IMR-90 (cell line): Measurements from ENCODE around the gene RTN4RL2. TPM values are rescaled to one million over a fixed set of nuclear protein-coding genes. Genes with fewer than 3 reads are reported as not detected.

Source experiments
- ATAC-seq: fragments of 200-7000 bp; cut with Tn5 transposase; 2 replicates; pipeline ENCODE4 v1.9.1; 2020; ENCODE audit warnings: low read depth, mild to moderate bottlenecking, moderate library complexity
- BruUV-seq: library from RNA; stranded (reverse); fragments of 400-500 nt; replicated peaks from 2 replicates; lab custom pipeline; 2021; lab: Mats Ljungman, UMichigan
- CTCF ChIA-PET: fragments of 300-600 bp; formaldehyde crosslinking; extraction: SDS; loops from one replicate; lab custom pipeline; 2021; ENCODE audit warnings: antibody characterized with exemption; lab: Yijun Ruan, JAX
- POLR2A ChIA-PET: fragments of 300-600 bp; sonication (Branson Sonifier 250); formaldehyde crosslinking; loops from one replicate; lab custom pipeline; 2022; ENCODE audit warnings: antibody characterized with exemption; ENCODE audit not compliant: unreplicated experiment; lab: Charles Lee
- DNase-seq: peaks from one replicate; pipeline ENCODE4 v3.0.0; 2013
- H2AFZ ChIP-seq: replicated peaks from 2 replicates; pipeline ENCODE3; 2013; ENCODE audit warnings: low read length, mild to moderate bottlenecking; ENCODE audit not compliant: poor library complexity
- H2AK5ac ChIP-seq: 2 replicates; pipeline ENCODE4 v1.6.1; 2013; ENCODE audit warnings: low read depth, low read length, inconsistent platforms
- H2AK9ac ChIP-seq: replicated peaks from 2 replicates; pipeline ENCODE3; 2013; ENCODE audit warnings: mild to moderate bottlenecking, low read depth, low read length, moderate library complexity; ENCODE audit not compliant: poor library complexity
- H2BK120ac ChIP-seq: 2 replicates; pipeline ENCODE4 v1.6.1; 2013; ENCODE audit warnings: low read depth, low read length, inconsistent platforms
- H2BK15ac ChIP-seq: 3 replicates; pipeline ENCODE4 v1.6.1; 2013; ENCODE audit warnings: low read depth, low read length, inconsistent platforms
- H2BK20ac ChIP-seq: 2 replicates; pipeline ENCODE4 v1.6.1; 2013; ENCODE audit warnings: low read depth, mild to moderate bottlenecking, inconsistent platforms, low read length, moderate library complexity
- H2BK5ac ChIP-seq: 2 replicates; pipeline ENCODE4 v1.6.1; 2013; ENCODE audit warnings: mild to moderate bottlenecking, low read depth, low read length, inconsistent platforms; ENCODE audit not compliant: poor library complexity, severe bottlenecking
- H3K14ac ChIP-seq: replicated peaks from 2 replicates; pipeline ENCODE4 v1.6.1; 2013; ENCODE audit warnings: low read depth, low read length, inconsistent platforms
- H3K18ac ChIP-seq: 2 replicates; pipeline ENCODE4 v1.6.1; 2013; ENCODE audit warnings: low read depth, low read length, control low read depth
- H3K23ac ChIP-seq: 2 replicates; pipeline ENCODE4 v1.6.1; 2013; ENCODE audit warnings: low read depth, low read length, inconsistent platforms
- H3K27ac ChIP-seq: 2 replicates; pipeline ENCODE4 v1.5.1; 2013; ENCODE audit warnings: mild to moderate bottlenecking, control low read depth, low read length; ENCODE audit not compliant: insufficient read depth
- H3K27me3 ChIP-seq: 2 replicates; pipeline ENCODE4 v1.6.1; 2013; ENCODE audit warnings: low read length; ENCODE audit not compliant: control insufficient read depth, insufficient read depth
- H3K36me3 ChIP-seq: 2 replicates; pipeline ENCODE4 v1.6.1; 2013; ENCODE audit warnings: low read length, mixed read lengths; ENCODE audit not compliant: control insufficient read depth, insufficient read depth
- H3K4ac ChIP-seq: 2 replicates; pipeline ENCODE4 v1.6.1; 2013; ENCODE audit warnings: low read depth, low read length, inconsistent platforms
- H3K4me1 ChIP-seq: 2 replicates; pipeline ENCODE4 v1.6.1; 2013; ENCODE audit warnings: low read length, mixed read lengths; ENCODE audit not compliant: control insufficient read depth, insufficient read depth
- H3K4me2 ChIP-seq: 2 replicates; pipeline ENCODE4 v1.6.1; 2013; ENCODE audit warnings: low read depth, mild to moderate bottlenecking, control low read depth, low read length, moderate library complexity
- H3K4me3 ChIP-seq: 2 replicates; pipeline ENCODE4 v1.5.1; 2013; ENCODE audit warnings: low read depth, mild to moderate bottlenecking, control low read depth, low read length, moderate library complexity; ENCODE audit not compliant: insufficient read depth
- H3K56ac ChIP-seq: 2 replicates; pipeline ENCODE4 v1.6.1; 2013; ENCODE audit warnings: low read length, inconsistent platforms; ENCODE audit not compliant: insufficient read depth; ENCODE audit errors: extremely low read depth
- H3K79me1 ChIP-seq, 2 experiments: 2 replicates each; pipeline ENCODE4 v1.6.1; 2013; ENCODE audit warnings: low read length in 2 of 2, inconsistent platforms in 1 of 2, low read depth in 1 of 2
- H3K9ac ChIP-seq: 2 replicates; pipeline ENCODE4 v1.6.1; 2013; ENCODE audit warnings: low read depth, low read length, control low read depth
- H3K9me1 ChIP-seq: 2 replicates; pipeline ENCODE4 v1.6.1; 2013; ENCODE audit warnings: low read length, inconsistent platforms; ENCODE audit not compliant: insufficient read depth
- H3K9me3 ChIP-seq: 2 replicates; pipeline ENCODE4 v1.6.1; 2013; ENCODE audit warnings: low read length; ENCODE audit not compliant: control insufficient read depth, insufficient read depth
- H4K20me1 ChIP-seq: 2 replicates; pipeline ENCODE4 v1.6.1; 2013; ENCODE audit warnings: low read length, inconsistent platforms; ENCODE audit not compliant: insufficient read depth
- H4K5ac ChIP-seq: 2 replicates; pipeline ENCODE4 v1.6.1; 2013; ENCODE audit warnings: mild to moderate bottlenecking, low read depth, low read length, control low read depth
- H4K8ac ChIP-seq, 2 experiments: 2 replicates each; pipeline ENCODE4 v1.6.1; 2013; ENCODE audit warnings: low read depth in 2 of 2, low read length in 2 of 2, control low read depth in 1 of 2, inconsistent platforms in 1 of 2
- H4K91ac ChIP-seq: 2 replicates; pipeline ENCODE4 v1.6.1; 2013; ENCODE audit warnings: low read depth, low read length, inconsistent platforms; ENCODE audit not compliant: insufficient read depth
- CHD1 ChIP-seq: IDR thresholded peaks from 2 replicates; pipeline ENCODE4 v1.6.1; 2012; ENCODE audit warnings: low read depth, low read length, improper control_type of control experiment
- MAFK ChIP-seq: IDR thresholded peaks from 2 replicates; pipeline ENCODE4 v1.6.1; 2012; ENCODE audit warnings: low read depth, low read length, improper control_type of control experiment
- WGBS, 2 experiments: methylation state at CpG; one replicate each; pipeline versions ENCODE4 v1.1.5 to v1.1.7; 2013; ENCODE audit warnings: missing lambda C conversion rate in 2 of 2; ENCODE audit not compliant: insufficient read length in 1 of 2; ENCODE audit errors: extremely low coverage in 2 of 2; 5-methylcytosine and 5-hydroxymethylcytosine counted together
- dilution Hi-C: fragments of 300-500 bp; cut with HindIII; formaldehyde crosslinking; loops from one replicate; pipeline ENCODE4 v1.14.3; 2018; ENCODE audit warnings: low sequenced_read_pairs; ENCODE audit not compliant: unreplicated experiment
- in situ Hi-C: fragments of 300-500 bp; cut with MboI; formaldehyde crosslinking; loops from 3 replicates; pipeline ENCODE4 v1.14.3; 2019; ENCODE audit warnings: low sequenced_read_pairs, inconsistent platforms, mixed read lengths
- intact Hi-C: fragments of 100-400 bp; cut with micrococcal nuclease; formaldehyde crosslinking; loops from 2 replicates; pipeline ENCODE4 v1.10.0; 2022
- polyA plus RNA-seq, 3 experiments: library from polyadenylated mRNA; depleted of rRNA; stranded (reverse); fragments of >200 nt; gene quantifications; 2 replicates each; pipeline ENCODE4 v1.2.3, GENCODE V29; 2012; ENCODE audit warnings: low replicate concordance in 1 of 3
- total RNA-seq: library from RNA; depleted of rRNA; stranded (reverse); fragments of >200 nt; gene quantifications from 2 replicates; pipeline ENCODE4 v1.2.3, GENCODE V29; 2012

The RTN4RL2 gene
- total and polyA plus RNA-seq, 2 of the 4 experiments (the other 2 are of a cell fraction): 1.5 TPM; not detected in 1

DNA sequence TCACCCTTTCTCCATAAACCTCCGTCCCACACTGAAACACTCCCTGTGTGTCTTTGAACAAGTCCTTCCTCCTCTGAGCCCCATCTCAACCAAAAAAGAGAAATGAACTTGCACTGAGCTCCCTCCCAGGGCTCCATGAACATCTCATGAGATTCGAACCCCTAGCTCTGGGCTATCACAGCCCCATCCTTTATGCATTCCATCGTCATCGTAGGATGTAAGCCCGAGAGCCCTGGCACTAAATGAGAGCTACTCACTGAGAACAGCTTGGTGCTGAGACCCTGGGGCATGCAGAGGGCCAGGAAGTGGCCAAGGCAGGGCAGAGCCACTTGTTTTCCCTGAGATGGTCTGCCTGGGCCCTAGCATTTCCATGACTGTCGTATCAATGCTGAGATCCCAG lies 20.5 kb upstream of the RTN4RL2 start:
- peaks cover 6% of the 10 kb centered on the region for H3K4me1 ChIP-seq
- no peaks in the 10 kb centered on the region for H3K27me3 ChIP-seq
- no peak for ATAC-seq
- no peak overlapping the region for H2AK9ac ChIP-seq
- dilution Hi-C loops (no loop called here), in situ Hi-C loops (no loop called here), intact Hi-C loops (no loop called here)
- H4K8ac ChIP-seq: no peak overlapping the region
- H2BK120ac ChIP-seq: no peak overlapping the region
- BruUV-seq: no TSS peak
- ChIA-PET CTCF (no interaction called here), POLR2A (no interaction called here)
- no peak overlapping the region for H2BK20ac ChIP-seq
- no peak overlapping the region for H3K4me3 ChIP-seq
- no peak for DNase-seq
- no peak for TF ChIP-seq MAFK
- TF ChIP-seq CHD1: no peak
- H4K91ac ChIP-seq: no peak overlapping the region
- no peak overlapping the region for H2AFZ ChIP-seq
- 61% methylated on average over 3 of the region's 6 CpGs; no CpG with 5 or more reads in 1 of the 2 experiments for WGBS, 2 experiments
- no peaks in the 10 kb centered on the region for H4K20me1 ChIP-seq
- no peak overlapping the region for H3K14ac ChIP-seq
- H3K9me1 ChIP-seq: peaks cover 6% of the 10 kb centered on the region
- H3K79me1 ChIP-seq: no peaks in the 10 kb centered on the region
- no peak overlapping the region for H3K27ac ChIP-seq
- H3K36me3 ChIP-seq: no peaks in the 10 kb centered on the region
- H2AK5ac ChIP-seq: no peak overlapping the region
- no peak overlapping the region for H3K56ac ChIP-seq
- H3K4ac ChIP-seq: no peak overlapping the region
- no peak overlapping the region for H2BK5ac ChIP-seq
- no peak overlapping the region for H3K9ac ChIP-seq
- no peak overlapping the region for H3K23ac ChIP-seq
- H3K9me3 ChIP-seq: no peaks in the 10 kb centered on the region
- no peak overlapping the region for H3K18ac ChIP-seq
- no peak overlapping the region for H2BK15ac ChIP-seq
- no peak overlapping the region for H4K5ac ChIP-seq
- H3K4me2 ChIP-seq: no peak overlapping the region
